Measurements from ENCODE around the gene SAP130.

The SAP130 gene

DNA sequence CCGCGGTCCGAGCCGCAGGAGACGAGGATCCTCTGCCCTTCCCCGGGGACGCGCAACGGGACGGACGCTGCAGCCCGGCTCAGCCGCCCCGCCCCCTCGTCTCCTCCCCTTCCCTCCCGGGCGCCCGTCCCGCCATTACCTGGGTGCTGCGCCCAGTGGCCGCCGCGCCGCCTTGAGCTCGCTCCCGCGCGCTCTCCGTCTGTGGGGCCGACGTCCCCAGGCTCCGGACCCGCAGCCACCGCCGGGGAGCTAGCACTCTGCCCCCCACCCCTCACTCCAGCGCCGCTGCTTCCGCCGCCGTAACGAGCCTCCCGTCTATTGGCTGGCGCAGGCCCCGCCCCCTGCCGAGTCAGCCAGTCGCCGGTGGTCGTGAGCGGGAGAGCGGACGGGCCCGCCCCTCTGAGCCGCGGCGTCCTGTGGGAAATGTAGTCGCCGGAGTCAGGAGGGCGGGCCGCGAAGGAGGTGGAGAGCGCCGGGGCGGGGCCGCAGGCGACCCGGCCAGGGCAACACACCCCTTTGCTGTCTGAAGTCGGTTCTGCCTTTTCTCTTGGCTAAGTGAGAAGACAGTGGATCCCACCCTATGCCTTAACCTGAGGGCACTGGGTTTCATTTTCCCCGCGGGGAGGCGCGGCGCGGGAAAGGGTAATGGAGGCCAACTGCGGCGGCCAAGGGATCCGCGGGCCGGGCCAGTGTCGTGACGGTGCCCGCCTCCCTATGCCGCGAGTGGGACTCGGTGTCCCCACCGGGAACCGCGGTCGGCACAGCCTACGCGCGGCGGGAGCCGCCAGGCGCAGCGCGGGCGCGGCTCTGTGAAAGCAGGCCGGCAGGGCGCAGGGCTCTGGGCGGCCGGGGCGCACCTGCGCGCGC is at the start of gene SAP130:
SAP130 (minus strand) TSS at position 259 of the 867 bp plus-strand sequence. CDS start 1,767 bp downstream, outside the sequence.
- H3K27me3 ChIP-seq (ENCODE audit: insufficient read depth, low read length, poor library complexity, severe bottlenecking) = peaks cover 4% of the 10 kb centered on the region
- no peaks in the 10 kb centered on the region for H3K36me3 ChIP-seq (ENCODE audit: insufficient read depth, low read length)
- peaks cover 23% of the 10 kb centered on the region for H4K20me1 ChIP-seq (ENCODE audit: insufficient read depth, low read length, poor library complexity, severe bottlenecking)
- peak within 1 kb of the TSS; percentile 98 for H2AFZ ChIP-seq (ENCODE audit: low read length)
- H3K9ac ChIP-seq (ENCODE audit: low read depth, low read length, poor library complexity, severe bottlenecking) = peak within 1 kb of the TSS; percentile 92
- H3F3A ChIP-seq (ENCODE audit: low read depth) = no peaks in the 10 kb centered on the region
- H3K9me2 ChIP-seq (replicated peaks; ENCODE audit: low read depth, low read length) = no peaks in the 10 kb centered on the region
- peak within 1 kb of the TSS; percentile 97 for H3K4me3 ChIP-seq (ENCODE audit: low read length, poor library complexity, severe bottlenecking)
- H3K4me1 ChIP-seq (ENCODE audit: insufficient read depth, low read length, poor library complexity, severe bottlenecking) = peaks cover 25% of the 10 kb centered on the region
- H3K9me3 ChIP-seq (ENCODE audit: insufficient read depth, low read depth, low read length) = peaks cover 12% of the 10 kb centered on the region; the same call in 1 of the 2 replicates
- H3K4me2 ChIP-seq (ENCODE audit: low read depth, low read length, poor library complexity, severe bottlenecking) = peak within 1 kb of the TSS; percentile 99
- H3K79me2 ChIP-seq (ENCODE audit: insufficient read depth, low read length) = peaks cover 38% of the 10 kb centered on the region
- TF ChIP-seq EZH2phosphoT487 (IDR thresholded peaks at IDR 0.05; ENCODE audit: borderline replicate concordance) = no peak
- TF ChIP-seq, protein P1, sequence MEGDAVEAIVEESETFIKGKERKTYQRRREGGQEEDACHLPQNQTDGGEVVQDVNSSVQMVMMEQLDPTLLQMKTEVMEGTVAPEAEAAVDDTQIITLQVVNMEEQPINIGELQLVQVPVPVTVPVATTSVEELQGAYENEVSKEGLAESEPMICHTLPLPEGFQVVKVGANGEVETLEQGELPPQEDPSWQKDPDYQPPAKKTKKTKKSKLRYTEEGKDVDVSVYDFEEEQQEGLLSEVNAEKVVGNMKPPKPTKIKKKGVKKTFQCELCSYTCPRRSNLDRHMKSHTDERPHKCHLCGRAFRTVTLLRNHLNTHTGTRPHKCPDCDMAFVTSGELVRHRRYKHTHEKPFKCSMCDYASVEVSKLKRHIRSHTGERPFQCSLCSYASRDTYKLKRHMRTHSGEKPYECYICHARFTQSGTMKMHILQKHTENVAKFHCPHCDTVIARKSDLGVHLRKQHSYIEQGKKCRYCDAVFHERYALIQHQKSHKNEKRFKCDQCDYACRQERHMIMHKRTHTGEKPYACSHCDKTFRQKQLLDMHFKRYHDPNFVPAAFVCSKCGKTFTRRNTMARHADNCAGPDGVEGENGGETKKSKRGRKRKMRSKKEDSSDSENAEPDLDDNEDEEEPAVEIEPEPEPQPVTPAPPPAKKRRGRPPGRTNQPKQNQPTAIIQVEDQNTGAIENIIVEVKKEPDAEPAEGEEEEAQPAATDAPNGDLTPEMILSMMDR (conservative IDR thresholded peaks at IDR 0.05; ENCODE audit: low read length) = 0 out of 2 replicates have a peak, but pooled peaks have one; percentile 7

DNA sequence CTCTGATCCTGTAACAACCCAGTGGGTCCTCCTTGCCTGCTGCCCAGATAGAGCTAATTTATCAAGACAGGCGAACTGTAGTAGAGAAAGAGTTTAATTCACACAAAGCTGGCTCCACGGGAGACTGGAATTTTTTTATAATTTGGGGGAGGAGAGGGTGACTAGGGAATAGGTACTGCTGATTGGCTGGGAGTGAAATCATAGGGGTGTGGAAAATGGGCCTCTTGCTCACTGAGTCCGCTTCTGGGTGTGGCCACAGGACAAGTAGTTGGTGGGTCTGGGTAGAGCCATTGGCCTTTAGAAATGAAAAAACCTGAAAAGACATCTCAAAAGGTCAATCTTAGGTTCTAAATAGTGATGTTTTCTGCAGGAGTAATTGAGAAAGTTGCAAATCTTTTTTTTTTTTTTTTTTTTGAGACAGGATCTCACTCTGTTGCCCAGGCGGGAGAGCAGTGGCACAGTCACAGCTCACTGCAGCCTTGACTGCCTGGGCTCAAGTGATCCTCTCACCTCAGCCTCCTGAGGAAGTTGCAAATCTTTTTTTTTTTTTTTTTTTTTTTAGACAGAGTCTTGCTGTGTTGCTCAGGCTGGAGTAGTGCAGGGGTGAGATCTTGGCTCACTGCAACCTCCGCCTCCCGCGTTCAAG is 48.7 kb upstream of the SAP130 start:
- H3K9me3 ChIP-seq (ENCODE audit: insufficient read depth, low read depth, low read length) = no peaks in the 10 kb centered on the region
- no peak overlapping the region for H3K9ac ChIP-seq (ENCODE audit: low read depth, low read length, poor library complexity, severe bottlenecking)
- no peak overlapping the region for H3K4me2 ChIP-seq (ENCODE audit: low read depth, low read length, poor library complexity, severe bottlenecking)
- TF ChIP-seq EZH2phosphoT487 (IDR thresholded peaks at IDR 0.05; ENCODE audit: borderline replicate concordance) = no peak
- TF ChIP-seq, protein P1 (conservative IDR thresholded peaks at IDR 0.05; ENCODE audit: low read length) = no peak
- no peaks in the 10 kb centered on the region for H3K4me1 ChIP-seq (ENCODE audit: insufficient read depth, low read length, poor library complexity, severe bottlenecking)
- H3K27me3 ChIP-seq (ENCODE audit: insufficient read depth, low read length, poor library complexity, severe bottlenecking) = no peaks in the 10 kb centered on the region
- H4K20me1 ChIP-seq (ENCODE audit: insufficient read depth, low read length, poor library complexity, severe bottlenecking) = no peaks in the 10 kb centered on the region
- H3F3A ChIP-seq (ENCODE audit: low read depth) = no peaks in the 10 kb centered on the region
- no peaks in the 10 kb centered on the region for H3K36me3 ChIP-seq (ENCODE audit: insufficient read depth, low read length)
- H2AFZ ChIP-seq (ENCODE audit: low read length) = no peak overlapping the region
- H3K9me2 ChIP-seq (replicated peaks; ENCODE audit: low read depth, low read length) = no peaks in the 10 kb centered on the region
- no peak overlapping the region for H3K4me3 ChIP-seq (ENCODE audit: low read length, poor library complexity, severe bottlenecking)
- H3K79me2 ChIP-seq (ENCODE audit: insufficient read depth, low read length) = no peaks in the 10 kb centered on the region

DNA sequence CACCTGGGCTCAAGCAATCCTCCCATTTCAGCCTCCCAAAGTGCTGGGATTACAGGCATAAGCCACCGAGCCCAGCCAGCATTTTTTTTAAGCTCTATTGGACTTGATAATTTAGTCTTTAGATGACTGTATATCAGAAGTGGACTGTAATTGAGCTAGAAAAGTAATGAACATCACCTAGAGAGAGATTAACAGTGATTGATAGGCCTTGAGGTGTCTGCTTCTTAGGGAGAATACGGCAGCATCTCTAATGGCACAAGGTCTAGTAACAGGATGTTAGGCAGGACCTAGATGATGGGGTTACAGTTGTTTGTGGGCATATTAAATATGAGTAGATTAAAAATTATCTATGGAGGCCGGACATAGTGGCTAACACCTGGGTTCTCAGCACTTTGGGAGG is 45.4 kb upstream of the SAP130 start:
- H3F3A ChIP-seq (ENCODE audit: low read depth) = no peaks in the 10 kb centered on the region
- H3K36me3 ChIP-seq (ENCODE audit: insufficient read depth, low read length) = no peaks in the 10 kb centered on the region
- H3K4me3 ChIP-seq (ENCODE audit: low read length, poor library complexity, severe bottlenecking) = no peak overlapping the region
- no peaks in the 10 kb centered on the region for H3K9me3 ChIP-seq (ENCODE audit: insufficient read depth, low read depth, low read length)
- H3K4me1 ChIP-seq (ENCODE audit: insufficient read depth, low read length, poor library complexity, severe bottlenecking) = no peaks in the 10 kb centered on the region
- TF ChIP-seq, protein P1 (conservative IDR thresholded peaks at IDR 0.05; ENCODE audit: low read length) = no peak
- TF ChIP-seq EZH2phosphoT487 (IDR thresholded peaks at IDR 0.05; ENCODE audit: borderline replicate concordance) = no peak
- H3K9me2 ChIP-seq (replicated peaks; ENCODE audit: low read depth, low read length) = no peaks in the 10 kb centered on the region
- no peak overlapping the region for H3K4me2 ChIP-seq (ENCODE audit: low read depth, low read length, poor library complexity, severe bottlenecking)
- H4K20me1 ChIP-seq (ENCODE audit: insufficient read depth, low read length, poor library complexity, severe bottlenecking) = no peaks in the 10 kb centered on the region
- H3K27me3 ChIP-seq (ENCODE audit: insufficient read depth, low read length, poor library complexity, severe bottlenecking) = no peaks in the 10 kb centered on the region
- no peak overlapping the region for H2AFZ ChIP-seq (ENCODE audit: low read length)
- H3K9ac ChIP-seq (ENCODE audit: low read depth, low read length, poor library complexity, severe bottlenecking) = no peak overlapping the region
- H3K79me2 ChIP-seq (ENCODE audit: insufficient read depth, low read length) = no peaks in the 10 kb centered on the region
